Measurements from ENCODE around the gene GDNF. TPM values are rescaled to one million over a fixed set of nuclear protein-coding genes. Genes with fewer than 3 reads are reported as not detected.

GDNF gene
- total and polyA plus RNA-seq, 2 experiments from 2014 or later, result 0.13 to 0.17 TPM

DNA sequence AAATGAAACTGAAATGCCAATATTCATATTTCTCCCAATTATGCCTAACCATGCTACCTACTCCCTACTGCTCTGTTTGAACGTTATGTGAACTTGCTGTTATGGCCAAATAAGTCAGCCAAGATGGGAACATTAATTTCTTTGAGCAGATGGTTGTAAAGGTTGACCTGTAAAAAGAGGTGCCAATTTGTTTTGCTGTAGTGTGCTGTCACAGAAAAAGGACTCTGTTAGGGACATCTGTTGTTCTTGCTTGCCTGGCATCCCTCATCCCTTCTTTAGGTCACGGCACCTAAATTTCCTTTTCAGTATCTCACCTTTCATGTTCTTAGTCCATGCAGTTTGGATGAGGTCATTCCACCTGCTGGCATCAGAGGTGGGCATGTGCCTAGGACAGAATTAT is 35.4 kb downstream of the GDNF start (continued):
- TF ChIP-seq, protein P1, sequence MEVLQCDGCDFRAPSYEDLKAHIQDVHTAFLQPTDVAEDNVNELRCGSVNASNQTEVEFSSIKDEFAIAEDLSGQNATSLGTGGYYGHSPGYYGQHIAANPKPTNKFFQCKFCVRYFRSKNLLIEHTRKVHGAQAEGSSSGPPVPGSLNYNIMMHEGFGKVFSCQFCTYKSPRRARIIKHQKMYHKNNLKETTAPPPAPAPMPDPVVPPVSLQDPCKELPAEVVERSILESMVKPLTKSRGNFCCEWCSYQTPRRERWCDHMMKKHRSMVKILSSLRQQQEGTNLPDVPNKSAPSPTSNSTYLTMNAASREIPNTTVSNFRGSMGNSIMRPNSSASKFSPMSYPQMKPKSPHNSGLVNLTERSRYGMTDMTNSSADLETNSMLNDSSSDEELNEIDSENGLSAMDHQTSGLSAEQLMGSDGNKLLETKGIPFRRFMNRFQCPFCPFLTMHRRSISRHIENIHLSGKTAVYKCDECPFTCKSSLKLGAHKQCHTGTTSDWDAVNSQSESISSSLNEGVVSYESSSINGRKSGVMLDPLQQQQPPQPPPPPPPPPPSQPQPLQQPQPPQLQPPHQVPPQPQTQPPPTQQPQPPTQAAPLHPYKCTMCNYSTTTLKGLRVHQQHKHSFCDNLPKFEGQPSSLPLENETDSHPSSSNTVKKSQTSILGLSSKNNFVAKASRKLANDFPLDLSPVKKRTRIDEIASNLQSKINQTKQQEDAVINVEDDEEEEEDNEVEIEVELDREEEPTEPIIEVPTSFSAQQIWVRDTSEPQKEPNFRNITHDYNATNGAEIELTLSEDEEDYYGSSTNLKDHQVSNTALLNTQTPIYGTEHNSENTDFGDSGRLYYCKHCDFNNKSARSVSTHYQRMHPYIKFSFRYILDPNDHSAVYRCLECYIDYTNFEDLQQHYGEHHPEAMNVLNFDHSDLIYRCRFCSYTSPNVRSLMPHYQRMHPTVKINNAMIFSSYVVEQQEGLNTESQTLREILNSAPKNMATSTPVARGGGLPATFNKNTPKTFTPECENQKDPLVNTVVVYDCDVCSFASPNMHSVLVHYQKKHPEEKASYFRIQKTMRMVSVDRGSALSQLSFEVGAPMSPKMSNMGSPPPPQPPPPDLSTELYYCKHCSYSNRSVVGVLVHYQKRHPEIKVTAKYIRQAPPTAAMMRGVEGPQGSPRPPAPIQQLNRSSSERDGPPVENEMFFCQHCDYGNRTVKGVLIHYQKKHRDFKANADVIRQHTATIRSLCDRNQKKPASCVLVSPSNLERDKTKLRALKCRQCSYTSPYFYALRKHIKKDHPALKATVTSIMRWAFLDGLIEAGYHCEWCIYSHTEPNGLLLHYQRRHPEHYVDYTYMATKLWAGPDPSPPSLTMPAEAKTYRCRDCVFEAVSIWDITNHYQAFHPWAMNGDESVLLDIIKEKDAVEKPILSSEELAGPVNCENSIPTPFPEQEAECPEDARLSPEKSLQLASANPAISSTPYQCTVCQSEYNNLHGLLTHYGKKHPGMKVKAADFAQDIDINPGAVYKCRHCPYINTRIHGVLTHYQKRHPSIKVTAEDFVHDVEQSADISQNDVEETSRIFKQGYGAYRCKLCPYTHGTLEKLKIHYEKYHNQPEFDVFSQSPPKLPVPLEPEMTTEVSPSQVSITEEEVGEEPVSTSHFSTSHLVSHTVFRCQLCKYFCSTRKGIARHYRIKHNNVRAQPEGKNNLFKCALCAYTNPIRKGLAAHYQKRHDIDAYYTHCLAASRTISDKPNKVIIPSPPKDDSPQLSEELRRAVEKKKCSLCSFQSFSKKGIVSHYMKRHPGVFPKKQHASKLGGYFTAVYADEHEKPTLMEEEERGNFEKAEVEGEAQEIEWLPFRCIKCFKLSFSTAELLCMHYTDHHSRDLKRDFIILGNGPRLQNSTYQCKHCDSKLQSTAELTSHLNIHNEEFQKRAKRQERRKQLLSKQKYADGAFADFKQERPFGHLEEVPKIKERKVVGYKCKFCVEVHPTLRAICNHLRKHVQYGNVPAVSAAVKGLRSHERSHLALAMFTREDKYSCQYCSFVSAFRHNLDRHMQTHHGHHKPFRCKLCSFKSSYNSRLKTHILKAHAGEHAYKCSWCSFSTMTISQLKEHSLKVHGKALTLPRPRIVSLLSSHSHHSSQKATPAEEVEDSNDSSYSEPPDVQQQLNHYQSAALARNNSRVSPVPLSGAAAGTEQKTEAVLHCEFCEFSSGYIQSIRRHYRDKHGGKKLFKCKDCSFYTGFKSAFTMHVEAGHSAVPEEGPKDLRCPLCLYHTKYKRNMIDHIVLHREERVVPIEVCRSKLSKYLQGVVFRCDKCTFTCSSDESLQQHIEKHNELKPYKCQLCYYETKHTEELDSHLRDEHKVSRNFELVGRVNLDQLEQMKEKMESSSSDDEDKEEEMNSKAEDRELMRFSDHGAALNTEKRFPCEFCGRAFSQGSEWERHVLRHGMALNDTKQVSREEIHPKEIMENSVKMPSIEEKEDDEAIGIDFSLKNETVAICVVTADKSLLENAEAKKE (CRISPR knock-in tag; IDR thresholded peaks at IDR 0.05), result no peak

DNA sequence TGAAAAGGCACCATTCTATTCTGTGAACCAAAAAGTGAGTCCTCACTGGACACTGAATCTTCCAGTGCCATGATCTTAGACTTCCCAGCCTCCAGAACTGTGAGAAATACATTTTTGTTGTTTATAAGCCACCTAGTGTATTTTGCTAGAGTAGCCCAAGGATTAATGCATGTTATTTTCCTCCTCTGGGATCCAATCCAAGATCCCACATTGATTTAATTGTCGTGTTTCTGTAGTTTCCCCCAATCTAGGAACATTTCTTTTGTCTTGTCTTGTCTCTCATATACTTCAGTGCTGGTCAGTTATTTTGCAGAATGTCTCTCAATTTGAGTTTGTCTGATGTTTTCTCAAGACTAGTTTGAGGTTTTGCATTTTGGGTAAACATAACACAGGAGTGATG is 36.4 kb downstream of the GDNF start:
- H3K27ac ChIP-seq (ENCODE audit: low read depth), result no peak overlapping the region
- H3K4me1 ChIP-seq (ENCODE audit: insufficient read depth), result no peaks in the 10 kb centered on the region
- Mint-ChIP-seq H3K36me3 (ENCODE audit: low read depth) (no peaks in the 10 kb centered on the region), H3K4me1 (no peaks in the 10 kb centered on the region), H3K9me3 (no peaks in the 10 kb centered on the region), H3K27me3 (ENCODE audit: insufficient read depth, low read depth, poor library complexity) (peaks cover 3% of the 10 kb centered on the region), H3K27ac (no peak overlapping the region), H3K4me3 (no peak overlapping the region)
- no peak for TF ChIP-seq EZH2 (IDR thresholded peaks at IDR 0.05; ENCODE audit: low read depth, unreplicated experiment)
- TF ChIP-seq CREB1 (CRISPR knock-in tag; IDR thresholded peaks at IDR 0.05; ENCODE audit: low read depth), result no peak
- TF ChIP-seq POLR2AphosphoS5 (IDR thresholded peaks at IDR 0.05; ENCODE audit: low read depth), result no peak
- TF ChIP-seq, protein P2, sequence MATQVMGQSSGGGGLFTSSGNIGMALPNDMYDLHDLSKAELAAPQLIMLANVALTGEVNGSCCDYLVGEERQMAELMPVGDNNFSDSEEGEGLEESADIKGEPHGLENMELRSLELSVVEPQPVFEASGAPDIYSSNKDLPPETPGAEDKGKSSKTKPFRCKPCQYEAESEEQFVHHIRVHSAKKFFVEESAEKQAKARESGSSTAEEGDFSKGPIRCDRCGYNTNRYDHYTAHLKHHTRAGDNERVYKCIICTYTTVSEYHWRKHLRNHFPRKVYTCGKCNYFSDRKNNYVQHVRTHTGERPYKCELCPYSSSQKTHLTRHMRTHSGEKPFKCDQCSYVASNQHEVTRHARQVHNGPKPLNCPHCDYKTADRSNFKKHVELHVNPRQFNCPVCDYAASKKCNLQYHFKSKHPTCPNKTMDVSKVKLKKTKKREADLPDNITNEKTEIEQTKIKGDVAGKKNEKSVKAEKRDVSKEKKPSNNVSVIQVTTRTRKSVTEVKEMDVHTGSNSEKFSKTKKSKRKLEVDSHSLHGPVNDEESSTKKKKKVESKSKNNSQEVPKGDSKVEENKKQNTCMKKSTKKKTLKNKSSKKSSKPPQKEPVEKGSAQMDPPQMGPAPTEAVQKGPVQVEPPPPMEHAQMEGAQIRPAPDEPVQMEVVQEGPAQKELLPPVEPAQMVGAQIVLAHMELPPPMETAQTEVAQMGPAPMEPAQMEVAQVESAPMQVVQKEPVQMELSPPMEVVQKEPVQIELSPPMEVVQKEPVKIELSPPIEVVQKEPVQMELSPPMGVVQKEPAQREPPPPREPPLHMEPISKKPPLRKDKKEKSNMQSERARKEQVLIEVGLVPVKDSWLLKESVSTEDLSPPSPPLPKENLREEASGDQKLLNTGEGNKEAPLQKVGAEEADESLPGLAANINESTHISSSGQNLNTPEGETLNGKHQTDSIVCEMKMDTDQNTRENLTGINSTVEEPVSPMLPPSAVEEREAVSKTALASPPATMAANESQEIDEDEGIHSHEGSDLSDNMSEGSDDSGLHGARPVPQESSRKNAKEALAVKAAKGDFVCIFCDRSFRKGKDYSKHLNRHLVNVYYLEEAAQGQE (IDR thresholded peaks at IDR 0.05; ENCODE audit: unreplicated experiment), result no peak
- TF ChIP-seq ZNF114 (CRISPR knock-in tag; IDR thresholded peaks at IDR 0.05), result no peak
- ATAC-seq (no peak), DNase-seq (ENCODE audit: low spot score) (no peak)
- H3K27me3 ChIP-seq (ENCODE audit: insufficient read depth), result no peaks in the 10 kb centered on the region
- H4K20me1 ChIP-seq (replicated peaks; ENCODE audit: insufficient read depth), result no peaks in the 10 kb centered on the region
- H3F3A ChIP-seq (replicated peaks; ENCODE audit: low read depth), result no peaks in the 10 kb centered on the region
- H3K79me2 ChIP-seq (replicated peaks; ENCODE audit: insufficient read depth), result no peaks in the 10 kb centered on the region
- no peak overlapping the region for H2AFZ ChIP-seq
- H3K4me2 ChIP-seq, result no peak overlapping the region
- H3K4me3 ChIP-seq, result no peak overlapping the region
- peaks cover 10% of the 10 kb centered on the region; the same call in 1 of the 2 replicates for H3K9me2 ChIP-seq (ENCODE audit: insufficient read depth)
- no peaks in the 10 kb centered on the region for H3K36me3 ChIP-seq (ENCODE audit: insufficient read depth)
